SJCRH30 (cell line): ENCODE measurements around the gene SLC35F3. TPM values are rescaled to one million over a fixed set of nuclear protein-coding genes. Genes with fewer than 3 reads are reported as not detected.

Experiments used
- DNase-seq, 2 experiments: peaks; one replicate each; pipeline ENCODE4 v3.0.0-alpha.2; 2015 to 2020
- H3K27ac ChIP-seq: fragments of 250-450 bp; sonication (Bioruptor Pico); 2 replicates; pipeline ENCODE4 v1.5.1; 2020; ENCODE audit warnings: mild to moderate bottlenecking, moderate library complexity
- H3K27me3 ChIP-seq: fragments of 250-450 bp; sonication (Bioruptor Pico); 2 replicates; pipeline ENCODE4 v1.5.1; 2020; ENCODE audit warnings: mild to moderate bottlenecking, moderate library complexity
- H3K36me3 ChIP-seq: fragments of 250-450 bp; sonication (Bioruptor Pico); 2 replicates; pipeline ENCODE4 v1.5.1; 2020; ENCODE audit warnings: mild to moderate bottlenecking, moderate library complexity
- H3K4me1 ChIP-seq: fragments of 250-450 bp; sonication (Bioruptor Pico); 2 replicates; pipeline ENCODE4 v1.5.1; 2020; ENCODE audit warnings: mild to moderate bottlenecking, moderate library complexity
- H3K4me3 ChIP-seq: fragments of 250-450 bp; sonication (Bioruptor Pico); 2 replicates; pipeline ENCODE4 v1.5.1; 2020; ENCODE audit warnings: mild to moderate bottlenecking, moderate library complexity
- H3K9me3 ChIP-seq: fragments of 250-450 bp; sonication (Bioruptor Pico); replicated peaks from 2 replicates; pipeline ENCODE4 v1.5.1; 2020; ENCODE audit warnings: mild to moderate bottlenecking, moderate library complexity
- total RNA-seq: library from RNA; depleted of rRNA; stranded (reverse); fragments of >200 nt; shearing (Covaris generic); gene quantifications from 2 replicates; pipeline ENCODE4 v1.2.3, GENCODE V29; 2014

The SLC35F3 gene
- total RNA-seq, 1 experiment from 2014 or later = not detected

GRCh38 chr1:234007684-234008083, 103.2 kb downstream of the SLC35F3 start:
- no peaks in the 10 kb centered on the region for H3K36me3 ChIP-seq
- no peaks in the 10 kb centered on the region; the same call in 1 of the 2 replicates for H3K9me3 ChIP-seq
- H3K27ac ChIP-seq = no peak overlapping the region
- no peak for DNase-seq
- H3K27me3 ChIP-seq = peaks cover 4% of the 10 kb centered on the region; the same call in 1 of the 2 replicates
- H3K4me1 ChIP-seq = no peaks in the 10 kb centered on the region
- no peak overlapping the region for H3K4me3 ChIP-seq

DNA sequence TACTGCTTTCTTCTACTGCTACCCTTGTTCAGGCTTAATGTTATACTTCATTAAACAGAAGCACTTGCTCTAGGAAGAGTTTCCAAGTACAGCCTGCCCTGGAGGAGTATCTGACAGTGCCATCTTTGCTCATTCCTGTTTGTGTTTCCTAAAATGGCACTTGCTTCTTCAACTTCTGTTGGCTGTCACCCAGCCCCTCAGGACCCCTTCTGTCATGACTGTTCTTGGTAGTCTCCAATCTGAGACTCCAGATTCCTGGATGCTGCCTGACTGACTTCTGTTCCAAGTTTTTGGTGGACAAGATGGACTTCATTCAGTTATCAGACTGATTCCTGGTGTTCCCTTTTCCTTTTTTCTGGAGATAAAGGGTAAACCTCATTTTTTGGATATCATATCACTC, 104.1 kb downstream of the SLC35F3 start:
- Histone ChIP-seq H3K4me1 (no peaks in the 10 kb centered on the region), H3K4me3 (no peak overlapping the region), H3K9me3 (no peaks in the 10 kb centered on the region; the same call in 1 of the 2 replicates), H3K36me3 (no peaks in the 10 kb centered on the region), H3K27me3 (peaks cover 4% of the 10 kb centered on the region; the same call in 1 of the 2 replicates), H3K27ac (no peak overlapping the region)
- DNase-seq = no peak

GRCh38 chr1:234009668-234010067, 105.2 kb downstream of the SLC35F3 start:
- no peak for DNase-seq
- Histone ChIP-seq H3K4me1 (no peaks in the 10 kb centered on the region), H3K27ac (no peak overlapping the region), H3K4me3 (no peak overlapping the region), H3K36me3 (no peaks in the 10 kb centered on the region), H3K9me3 (no peaks in the 10 kb centered on the region; the same call in 1 of the 2 replicates), H3K27me3 (peaks cover 4% of the 10 kb centered on the region; the same call in 1 of the 2 replicates)

DNA sequence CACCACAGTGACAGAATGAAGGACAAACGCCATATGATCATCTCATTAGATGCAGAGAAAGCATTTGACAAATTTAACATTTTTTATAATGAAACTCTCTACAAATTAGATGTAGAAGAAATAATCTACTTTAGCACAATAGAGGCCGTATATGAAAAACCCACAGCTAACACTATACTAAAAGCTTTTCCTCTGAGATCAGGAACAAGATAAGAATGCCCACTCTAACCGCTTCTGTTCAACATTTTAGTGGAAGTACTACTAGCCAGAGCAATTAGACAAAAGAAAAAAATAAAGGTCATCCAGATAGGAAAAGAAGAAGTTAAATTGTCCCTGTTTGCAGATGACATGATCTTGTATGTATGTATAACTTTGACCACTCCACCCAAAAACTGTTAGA, 109.7 kb downstream of the SLC35F3 start:
- H3K36me3 ChIP-seq = no peaks in the 10 kb centered on the region
- H3K4me1 ChIP-seq = no peaks in the 10 kb centered on the region
- no peaks in the 10 kb centered on the region for H3K27me3 ChIP-seq
- no peaks in the 10 kb centered on the region; the same call in 1 of the 2 replicates for H3K9me3 ChIP-seq
- H3K4me3 ChIP-seq = no peak overlapping the region
- H3K27ac ChIP-seq = no peak overlapping the region
- DNase-seq = no peak

GRCh38 chr1:234018816-234019215, 114.3 kb downstream of the SLC35F3 start:
- H3K4me1 ChIP-seq = no peaks in the 10 kb centered on the region
- DNase-seq = no peak
- H3K27ac ChIP-seq = no peak overlapping the region
- H3K9me3 ChIP-seq = no peaks in the 10 kb centered on the region
- no peaks in the 10 kb centered on the region for H3K36me3 ChIP-seq
- no peak overlapping the region for H3K4me3 ChIP-seq
- H3K27me3 ChIP-seq = no peaks in the 10 kb centered on the region

DNA sequence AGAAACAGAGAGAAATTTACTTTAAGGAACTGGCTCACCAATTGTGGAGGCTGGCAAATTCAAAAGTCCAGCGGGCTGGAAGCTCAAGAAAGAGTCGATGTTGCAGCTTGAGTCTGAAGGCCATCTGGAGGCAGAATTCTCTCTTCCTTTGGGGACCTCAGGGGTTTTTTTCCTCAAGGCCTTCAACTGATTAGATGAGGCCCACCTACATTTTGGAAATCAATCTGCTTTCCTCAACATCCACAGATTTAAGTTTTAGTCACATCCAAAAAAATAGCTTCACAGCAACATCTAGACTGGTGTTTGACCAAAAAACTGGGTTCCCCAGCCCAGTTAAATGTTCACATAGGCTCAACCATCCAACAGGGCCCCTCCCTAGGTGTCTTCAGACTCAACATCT, 114.9 kb downstream of the SLC35F3 start:
- Histone ChIP-seq H3K27ac (no peak overlapping the region), H3K27me3 (no peaks in the 10 kb centered on the region), H3K4me3 (no peak overlapping the region), H3K36me3 (no peaks in the 10 kb centered on the region), H3K4me1 (no peaks in the 10 kb centered on the region), H3K9me3 (no peaks in the 10 kb centered on the region)
- no peak for DNase-seq

DNA sequence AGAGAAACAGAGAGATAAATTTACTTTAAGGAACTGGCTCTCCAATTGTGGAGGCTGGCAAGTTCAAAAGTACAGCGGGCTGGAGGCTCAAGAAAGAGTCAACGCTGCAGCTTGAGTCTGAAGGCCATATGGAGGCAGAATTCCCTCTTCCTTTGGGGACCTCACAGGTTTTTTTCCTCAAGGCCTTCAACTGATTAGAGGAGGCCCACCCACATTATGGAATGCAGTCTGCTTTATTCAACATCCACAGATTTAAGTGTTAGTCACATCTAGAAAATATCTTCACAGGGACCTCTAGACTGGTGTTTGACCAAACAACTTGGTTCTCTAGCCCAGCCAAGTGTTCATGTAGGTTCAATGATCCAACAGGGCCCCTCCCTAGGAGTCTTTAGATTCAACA, 117.8 kb downstream of the SLC35F3 start:
- Histone ChIP-seq H3K27ac (no peak overlapping the region), H3K4me1 (no peaks in the 10 kb centered on the region), H3K36me3 (no peaks in the 10 kb centered on the region), H3K4me3 (no peak overlapping the region), H3K9me3 (no peaks in the 10 kb centered on the region), H3K27me3 (no peaks in the 10 kb centered on the region)
- no peak for DNase-seq

DNA sequence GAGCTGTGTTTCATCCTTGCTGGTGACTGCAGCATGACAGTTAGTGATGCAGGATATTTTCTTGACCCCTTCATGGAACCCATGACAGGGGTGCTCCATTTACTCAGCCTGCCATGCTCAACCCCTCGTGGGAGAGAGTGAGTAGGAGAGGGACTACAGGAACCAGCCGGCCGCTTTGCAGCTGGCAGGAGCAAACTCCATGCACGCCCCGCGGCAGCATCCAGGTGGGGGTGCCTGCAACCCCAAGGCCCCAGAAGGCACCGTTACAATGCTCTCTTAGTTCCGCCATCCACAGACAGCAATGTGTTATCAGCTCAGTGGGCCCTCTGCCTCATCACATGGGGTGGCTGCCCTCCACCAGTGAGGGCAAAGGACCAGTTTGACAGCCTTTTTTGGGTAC, 135.1 kb downstream of the SLC35F3 start:
- H3K4me1 ChIP-seq = no peaks in the 10 kb centered on the region
- no peaks in the 10 kb centered on the region for H3K9me3 ChIP-seq
- H3K4me3 ChIP-seq = no peak overlapping the region
- H3K36me3 ChIP-seq = no peaks in the 10 kb centered on the region
- H3K27me3 ChIP-seq = 0 out of 2 replicates have a peak, but pooled peaks cover 4% of the 10 kb centered on the region
- no peak for DNase-seq
- no peak overlapping the region for H3K27ac ChIP-seq

DNA sequence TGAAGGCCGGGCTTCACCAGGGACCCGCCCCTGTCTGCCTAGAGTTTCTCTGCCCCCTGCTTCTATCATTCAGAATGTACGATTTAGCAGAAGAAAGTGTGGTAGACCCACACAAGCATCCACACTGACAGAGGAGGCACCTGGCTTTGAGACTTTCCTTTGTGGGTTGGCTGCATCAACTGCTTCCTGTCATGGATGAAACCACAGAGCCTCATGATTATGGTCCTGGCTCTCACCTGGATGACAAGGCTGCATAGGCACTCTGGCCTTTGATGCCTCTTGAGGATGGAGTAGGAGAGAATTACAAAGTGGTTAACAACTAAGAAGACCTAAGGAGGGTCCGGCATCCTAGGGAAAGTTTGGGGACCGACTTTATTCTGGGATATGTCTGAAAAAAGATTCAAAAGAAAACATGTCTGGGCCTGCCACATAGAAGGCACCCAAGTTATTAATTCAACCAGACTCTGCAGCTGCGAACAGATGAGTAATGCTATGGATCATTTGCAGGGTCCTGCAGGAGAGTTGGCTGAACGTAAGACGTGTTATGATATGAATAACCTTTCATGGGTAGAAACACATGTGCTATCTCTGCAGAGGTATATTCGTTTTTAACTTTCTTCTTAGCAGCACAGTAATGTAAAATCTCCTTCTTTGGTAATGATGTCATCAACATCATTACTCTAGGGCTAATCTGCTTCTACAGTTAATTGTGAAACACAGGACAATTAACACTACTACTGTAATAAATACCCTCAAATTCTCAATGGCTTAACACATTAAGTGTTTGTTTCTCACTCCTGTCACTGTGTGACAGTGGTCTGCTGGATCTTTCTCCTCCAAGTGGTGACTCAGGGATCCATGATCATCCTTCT, 136.2 kb downstream of the SLC35F3 start:
- no peak overlapping the region for H3K4me3 ChIP-seq
- 0 out of 2 replicates have a peak, but pooled peaks cover 4% of the 10 kb centered on the region for H3K27me3 ChIP-seq
- no peak for DNase-seq
- no peaks in the 10 kb centered on the region for H3K9me3 ChIP-seq
- H3K27ac ChIP-seq = no peak overlapping the region
- no peaks in the 10 kb centered on the region for H3K4me1 ChIP-seq
- no peaks in the 10 kb centered on the region for H3K36me3 ChIP-seq

DNA sequence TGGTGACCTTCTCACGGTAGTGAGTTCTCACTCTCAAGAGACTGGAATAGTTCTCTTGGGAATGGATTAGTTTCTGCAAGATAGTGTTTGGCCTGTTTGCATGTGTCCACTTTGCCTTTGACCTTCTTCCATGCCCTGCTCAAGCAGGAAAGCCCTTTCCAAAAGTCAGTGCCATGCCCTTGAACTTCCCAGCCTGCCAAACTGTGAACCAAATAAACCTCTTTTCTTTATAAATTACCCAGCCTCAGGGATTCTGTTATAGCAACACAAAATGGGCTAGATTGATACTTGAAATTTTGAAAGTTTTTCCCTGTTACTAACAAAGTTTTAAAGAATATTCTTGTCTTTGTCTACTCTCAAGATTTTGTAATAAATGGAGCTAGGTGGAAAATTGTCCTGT, 139.6 kb downstream of the SLC35F3 start:
- Histone ChIP-seq H3K4me3 (no peak overlapping the region), H3K9me3 (no peaks in the 10 kb centered on the region), H3K4me1 (no peaks in the 10 kb centered on the region), H3K27ac (no peak overlapping the region), H3K27me3 (0 out of 2 replicates have a peak, but pooled peaks cover 4% of the 10 kb centered on the region), H3K36me3 (no peaks in the 10 kb centered on the region)
- DNase-seq = no peak

- Histone ChIP-seq H3K27me3 (no peaks in the 10 kb centered on the region), H3K9me3 (no peaks in the 10 kb centered on the region)
- no peak for DNase-seq
These were observed 142.6 kb downstream of the SLC35F3 start for GRCh38 chr1:234047123-234047522.

GRCh38 chr1:234062166-234062565, 157.7 kb downstream of the SLC35F3 start:
- H3K27ac ChIP-seq = no peak overlapping the region
- no peak overlapping the region for H3K4me3 ChIP-seq
- H3K36me3 ChIP-seq = no peaks in the 10 kb centered on the region
- H3K27me3 ChIP-seq = no peaks in the 10 kb centered on the region
- no peaks in the 10 kb centered on the region for H3K4me1 ChIP-seq
- DNase-seq = no peak
- H3K9me3 ChIP-seq = no peaks in the 10 kb centered on the region

More at GRCh38 chr1:234047123-234047522, 142.6 kb downstream of the SLC35F3 start:
- Histone ChIP-seq H3K27ac (no peak overlapping the region), H3K4me1 (no peaks in the 10 kb centered on the region), H3K36me3 (no peaks in the 10 kb centered on the region), H3K4me3 (no peak overlapping the region)

GRCh38 chr1:234065794-234066447, 161.4 kb downstream of the SLC35F3 start:
- Histone ChIP-seq H3K9me3 (no peaks in the 10 kb centered on the region), H3K36me3 (no peaks in the 10 kb centered on the region), H3K27ac (no peak overlapping the region), H3K4me1 (no peaks in the 10 kb centered on the region), H3K27me3 (no peaks in the 10 kb centered on the region), H3K4me3 (no peak overlapping the region)
- DNase-seq = peak; percentile 65 to 82

DNA sequence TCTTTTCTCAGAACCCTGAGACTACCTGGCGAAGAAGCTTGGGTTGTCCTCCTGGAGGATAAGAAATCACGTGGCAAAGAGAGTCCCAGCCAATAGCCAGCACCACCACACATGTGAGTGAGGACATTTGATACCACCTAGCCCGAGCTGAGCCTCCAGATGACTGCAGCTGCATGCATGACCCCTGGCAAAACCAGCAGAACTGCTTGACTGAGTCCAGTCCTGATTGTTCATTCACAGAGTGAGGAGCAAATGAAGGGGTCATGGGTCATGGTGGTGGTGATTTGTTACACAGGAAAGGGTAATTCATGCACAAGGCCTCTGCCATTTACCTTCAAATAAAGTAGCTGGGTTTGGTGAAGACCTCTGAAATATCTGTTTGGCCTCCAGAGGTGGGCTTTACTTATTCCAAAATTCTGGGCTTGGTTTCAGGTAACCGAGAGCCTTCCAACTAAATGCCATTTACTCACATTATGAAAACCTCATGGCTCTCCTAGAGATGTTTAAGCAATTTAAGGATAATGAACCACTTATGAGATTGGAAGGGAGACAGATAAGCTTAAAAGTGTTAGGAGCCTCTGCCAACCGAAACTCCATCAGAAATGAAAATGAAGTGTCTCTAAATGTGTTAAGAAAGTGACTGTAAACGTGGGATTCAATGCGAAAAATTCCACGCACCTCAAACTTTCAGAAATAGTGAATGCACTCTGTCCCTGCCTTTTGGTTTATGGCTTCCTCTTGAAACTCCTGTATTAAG, 163.3 kb downstream of the SLC35F3 start:
- H3K27me3 ChIP-seq = no peaks in the 10 kb centered on the region
- H3K27ac ChIP-seq = no peak overlapping the region
- H3K4me3 ChIP-seq = no peak overlapping the region
- H3K36me3 ChIP-seq = no peaks in the 10 kb centered on the region
- no peaks in the 10 kb centered on the region for H3K4me1 ChIP-seq
- H3K9me3 ChIP-seq = no peaks in the 10 kb centered on the region
- DNase-seq = no peak

GRCh38 chr1:234069760-234070159, 165.3 kb downstream of the SLC35F3 start:
- DNase-seq = peak in 1 of 2 experiments; percentile 6
- H3K27ac ChIP-seq = no peak overlapping the region
- H3K4me3 ChIP-seq = no peak overlapping the region
- no peaks in the 10 kb centered on the region for H3K27me3 ChIP-seq
- no peaks in the 10 kb centered on the region for H3K36me3 ChIP-seq
- no peaks in the 10 kb centered on the region for H3K9me3 ChIP-seq
- no peaks in the 10 kb centered on the region for H3K4me1 ChIP-seq
